Upper lobe of left lung (tissue), 4 donors: ENCODE data around the gene BBLN.

ENCODE experiments used
- POLR2A ChIP-seq, 4 donors: fragments of 450-650 bp; IDR thresholded peaks; one replicate each; pipeline ENCODE4 v1.5.1; 2016 to 2017; ENCODE audit warnings: antibody characterized with exemption in 4 of 4, mild to moderate bottlenecking in 2 of 4
- POLR2AphosphoS5 ChIP-seq, 2 donors: sonication (generic); formaldehyde crosslinking; IDR thresholded peaks; one replicate each; pipeline ENCODE4 v1.5.1; 2017; ENCODE audit warnings: antibody characterized with exemption in 2 of 2
- TF ChIP-seq, protein P1 (sequence below), 6 experiments: fragments of 450-650 bp in 4 of 6; fragments of 200-600 bp in 2 of 6; sonication (generic) in 2 of 6; IDR thresholded peaks; one replicate each; pipeline ENCODE4 v1.5.1; 2016 to 2019; ENCODE audit warnings: antibody characterized with exemption in 6 of 6

DNA sequence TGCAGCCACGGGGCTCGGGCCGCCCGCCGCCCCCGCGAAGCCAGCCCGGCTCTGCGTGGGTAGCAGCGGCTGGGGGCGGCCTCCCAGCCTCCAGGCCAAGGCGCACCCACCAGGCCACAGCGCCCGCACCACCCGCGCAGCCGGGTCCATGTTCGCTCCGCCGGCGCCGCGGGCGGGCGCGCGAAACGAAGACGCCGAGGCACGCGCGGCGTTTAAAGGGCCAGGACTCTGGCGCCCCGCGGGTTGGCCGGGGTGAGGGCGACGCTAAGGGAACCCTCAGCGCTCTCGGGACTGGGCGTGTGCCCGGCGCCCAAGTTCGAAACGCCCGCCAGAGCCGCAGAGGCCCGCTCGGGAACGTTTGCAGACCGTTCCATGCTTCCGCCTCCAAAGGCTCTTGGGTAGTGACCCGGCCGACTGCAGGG is 32.5 kb upstream of the BBLN start, which contains the start of gene PTGES2:
- TF ChIP-seq, protein P1, sequence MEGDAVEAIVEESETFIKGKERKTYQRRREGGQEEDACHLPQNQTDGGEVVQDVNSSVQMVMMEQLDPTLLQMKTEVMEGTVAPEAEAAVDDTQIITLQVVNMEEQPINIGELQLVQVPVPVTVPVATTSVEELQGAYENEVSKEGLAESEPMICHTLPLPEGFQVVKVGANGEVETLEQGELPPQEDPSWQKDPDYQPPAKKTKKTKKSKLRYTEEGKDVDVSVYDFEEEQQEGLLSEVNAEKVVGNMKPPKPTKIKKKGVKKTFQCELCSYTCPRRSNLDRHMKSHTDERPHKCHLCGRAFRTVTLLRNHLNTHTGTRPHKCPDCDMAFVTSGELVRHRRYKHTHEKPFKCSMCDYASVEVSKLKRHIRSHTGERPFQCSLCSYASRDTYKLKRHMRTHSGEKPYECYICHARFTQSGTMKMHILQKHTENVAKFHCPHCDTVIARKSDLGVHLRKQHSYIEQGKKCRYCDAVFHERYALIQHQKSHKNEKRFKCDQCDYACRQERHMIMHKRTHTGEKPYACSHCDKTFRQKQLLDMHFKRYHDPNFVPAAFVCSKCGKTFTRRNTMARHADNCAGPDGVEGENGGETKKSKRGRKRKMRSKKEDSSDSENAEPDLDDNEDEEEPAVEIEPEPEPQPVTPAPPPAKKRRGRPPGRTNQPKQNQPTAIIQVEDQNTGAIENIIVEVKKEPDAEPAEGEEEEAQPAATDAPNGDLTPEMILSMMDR (IDR thresholded peaks at IDR 0.05), result peak in 1 of 6 experiments; percentile 7
- TF ChIP-seq POLR2AphosphoS5 (IDR thresholded peaks at IDR 0.05), result peak; percentile 7 to 42
- TF ChIP-seq POLR2A (IDR thresholded peaks at IDR 0.05), result peak in 1 of 4 donors; percentile 54
